Measurements from ENCODE around the gene SSBP4. TPM values are rescaled to one million over a fixed set of nuclear protein-coding genes. Genes with fewer than 3 reads are reported as not detected.
A peak's percentile ranks its signal among the peaks of the same experiment; 100 is the strongest.

Gene SSBP4
- total and polyA plus RNA-seq, 9 of the 15 experiments (the other 6 are each of a cell fraction or from before 2014, with no cell fraction given) = 1.1 to 189 (median 39.0) TPM

DNA sequence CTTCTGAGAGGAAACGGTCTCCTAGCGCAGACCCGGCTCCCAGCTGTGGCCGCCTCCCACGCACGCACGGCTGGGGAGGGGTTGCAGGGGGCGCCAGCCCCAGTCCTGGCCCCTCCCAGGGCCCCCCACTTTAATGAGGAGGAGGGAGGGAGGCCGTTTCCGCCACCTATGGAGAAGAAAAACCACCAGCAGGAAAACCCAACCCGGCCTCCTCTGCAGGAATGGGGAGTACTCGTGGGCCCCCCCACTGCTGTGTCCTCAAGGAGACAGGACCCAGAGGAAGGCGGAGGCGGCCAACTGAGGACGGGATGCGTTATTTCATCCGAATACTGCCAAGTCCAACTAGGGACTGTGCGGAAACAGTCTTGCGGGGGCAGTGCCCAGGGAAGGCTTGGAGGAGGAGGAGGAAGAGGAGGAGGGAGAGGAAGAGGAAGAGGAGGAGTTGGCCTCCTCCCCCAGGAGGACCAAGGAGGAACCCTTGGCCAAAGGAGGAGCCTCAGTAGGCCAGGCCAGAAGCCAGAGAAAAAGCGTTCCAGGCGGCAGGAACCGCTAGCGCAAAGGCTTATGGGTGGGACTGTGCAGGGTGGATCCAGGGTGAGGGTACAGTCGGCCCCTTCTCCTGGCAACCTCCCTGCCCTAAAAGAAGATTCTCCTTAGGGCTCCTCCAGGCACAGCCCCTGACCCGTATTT lies 3.9 kb upstream of the SSBP4 start (continued):
- no peak for TF ChIP-seq CEBPB (tag; IDR thresholded peaks at IDR 0.05)
- TF ChIP-seq ZNF696 (CRISPR knock-in tag; conservative IDR thresholded peaks at IDR 0.05) = no peak
- peak; percentile 66 for TF ChIP-seq NFIC (IDR thresholded peaks at IDR 0.05)
- 0 out of 2 replicates have a peak, but pooled peaks have one; percentile 39 for TF ChIP-seq SMAD3 (CRISPR knock-in tag; conservative IDR thresholded peaks at IDR 0.05)
- no peak for TF ChIP-seq MIER1 (IDR thresholded peaks at IDR 0.05; ENCODE audit: low read depth)
- no peak for TF ChIP-seq MAFK (IDR thresholded peaks at IDR 0.05; ENCODE audit: low read length)
- 0 out of 2 replicates have a peak, but pooled peaks have one; percentile 47 for TF ChIP-seq ZNF134 (CRISPR knock-in tag; conservative IDR thresholded peaks at IDR 0.05)
- peak; percentile 84; the same call in 1 of the 2 replicates for TF ChIP-seq E2F3 (CRISPR knock-in tag; IDR thresholded peaks at IDR 0.05)
- no peak for TF ChIP-seq CBFA2T2 (conservative IDR thresholded peaks at IDR 0.05)
- TF ChIP-seq FOXA1 (IDR thresholded peaks at IDR 0.05; ENCODE audit: borderline replicate concordance) = no peak
- TF ChIP-seq, protein P1, sequence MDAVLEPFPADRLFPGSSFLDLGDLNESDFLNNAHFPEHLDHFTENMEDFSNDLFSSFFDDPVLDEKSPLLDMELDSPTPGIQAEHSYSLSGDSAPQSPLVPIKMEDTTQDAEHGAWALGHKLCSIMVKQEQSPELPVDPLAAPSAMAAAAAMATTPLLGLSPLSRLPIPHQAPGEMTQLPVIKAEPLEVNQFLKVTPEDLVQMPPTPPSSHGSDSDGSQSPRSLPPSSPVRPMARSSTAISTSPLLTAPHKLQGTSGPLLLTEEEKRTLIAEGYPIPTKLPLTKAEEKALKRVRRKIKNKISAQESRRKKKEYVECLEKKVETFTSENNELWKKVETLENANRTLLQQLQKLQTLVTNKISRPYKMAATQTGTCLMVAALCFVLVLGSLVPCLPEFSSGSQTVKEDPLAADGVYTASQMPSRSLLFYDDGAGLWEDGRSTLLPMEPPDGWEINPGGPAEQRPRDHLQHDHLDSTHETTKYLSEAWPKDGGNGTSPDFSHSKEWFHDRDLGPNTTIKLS (IDR thresholded peaks at IDR 0.05; ENCODE audit: borderline replicate concordance, low read depth) = no peak
- TF ChIP-seq CSDE1 (IDR thresholded peaks at IDR 0.05) = no peak
- no peak for TF ChIP-seq SNIP1 (IDR thresholded peaks at IDR 0.05; ENCODE audit: low read depth)
- TF ChIP-seq TCFL5 (CRISPR knock-in tag; conservative IDR thresholded peaks at IDR 0.05) = no peak
- TF ChIP-seq, protein P2, sequence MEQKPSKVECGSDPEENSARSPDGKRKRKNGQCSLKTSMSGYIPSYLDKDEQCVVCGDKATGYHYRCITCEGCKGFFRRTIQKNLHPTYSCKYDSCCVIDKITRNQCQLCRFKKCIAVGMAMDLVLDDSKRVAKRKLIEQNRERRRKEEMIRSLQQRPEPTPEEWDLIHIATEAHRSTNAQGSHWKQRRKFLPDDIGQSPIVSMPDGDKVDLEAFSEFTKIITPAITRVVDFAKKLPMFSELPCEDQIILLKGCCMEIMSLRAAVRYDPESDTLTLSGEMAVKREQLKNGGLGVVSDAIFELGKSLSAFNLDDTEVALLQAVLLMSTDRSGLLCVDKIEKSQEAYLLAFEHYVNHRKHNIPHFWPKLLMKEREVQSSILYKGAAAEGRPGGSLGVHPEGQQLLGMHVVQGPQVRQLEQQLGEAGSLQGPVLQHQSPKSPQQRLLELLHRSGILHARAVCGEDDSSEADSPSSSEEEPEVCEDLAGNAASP (IDR thresholded peaks at IDR 0.05) = no peak
- TF ChIP-seq SPI1 (IDR thresholded peaks at IDR 0.05; ENCODE audit: borderline replicate concordance, low read depth, low read length) = peak; percentile 89
- TF ChIP-seq, protein P3, sequence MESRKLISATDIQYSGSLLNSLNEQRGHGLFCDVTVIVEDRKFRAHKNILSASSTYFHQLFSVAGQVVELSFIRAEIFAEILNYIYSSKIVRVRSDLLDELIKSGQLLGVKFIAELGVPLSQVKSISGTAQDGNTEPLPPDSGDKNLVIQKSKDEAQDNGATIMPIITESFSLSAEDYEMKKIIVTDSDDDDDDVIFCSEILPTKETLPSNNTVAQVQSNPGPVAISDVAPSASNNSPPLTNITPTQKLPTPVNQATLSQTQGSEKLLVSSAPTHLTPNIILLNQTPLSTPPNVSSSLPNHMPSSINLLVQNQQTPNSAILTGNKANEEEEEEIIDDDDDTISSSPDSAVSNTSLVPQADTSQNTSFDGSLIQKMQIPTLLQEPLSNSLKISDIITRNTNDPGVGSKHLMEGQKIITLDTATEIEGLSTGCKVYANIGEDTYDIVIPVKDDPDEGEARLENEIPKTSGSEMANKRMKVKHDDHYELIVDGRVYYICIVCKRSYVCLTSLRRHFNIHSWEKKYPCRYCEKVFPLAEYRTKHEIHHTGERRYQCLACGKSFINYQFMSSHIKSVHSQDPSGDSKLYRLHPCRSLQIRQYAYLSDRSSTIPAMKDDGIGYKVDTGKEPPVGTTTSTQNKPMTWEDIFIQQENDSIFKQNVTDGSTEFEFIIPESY (CRISPR knock-in tag; IDR thresholded peaks at IDR 0.05) = no peak
- no peak for TF ChIP-seq HMG20A (CRISPR knock-in tag; conservative IDR thresholded peaks at IDR 0.05)
- no peak for TF ChIP-seq BRF1 (IDR thresholded peaks at IDR 0.05; ENCODE audit: borderline replicate concordance, extremely low read depth, insufficient read length)
- TF ChIP-seq ZNF695 (CRISPR knock-in tag; IDR thresholded peaks at IDR 0.05) = no peak
- TF ChIP-seq, protein P4, sequence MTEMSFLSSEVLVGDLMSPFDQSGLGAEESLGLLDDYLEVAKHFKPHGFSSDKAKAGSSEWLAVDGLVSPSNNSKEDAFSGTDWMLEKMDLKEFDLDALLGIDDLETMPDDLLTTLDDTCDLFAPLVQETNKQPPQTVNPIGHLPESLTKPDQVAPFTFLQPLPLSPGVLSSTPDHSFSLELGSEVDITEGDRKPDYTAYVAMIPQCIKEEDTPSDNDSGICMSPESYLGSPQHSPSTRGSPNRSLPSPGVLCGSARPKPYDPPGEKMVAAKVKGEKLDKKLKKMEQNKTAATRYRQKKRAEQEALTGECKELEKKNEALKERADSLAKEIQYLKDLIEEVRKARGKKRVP (CRISPR knock-in tag; IDR thresholded peaks at IDR 0.05) = peak; percentile 70; the same call in 1 of the 2 replicates
- TF ChIP-seq POLR2AphosphoS5 (IDR thresholded peaks at IDR 0.05; ENCODE audit: control insufficient read depth, insufficient read depth, low read depth, low read length) = no peak
- no peak for TF ChIP-seq ZNF41 (CRISPR knock-in tag; conservative IDR thresholded peaks at IDR 0.05)
- TF ChIP-seq ZNF212 (CRISPR knock-in tag; IDR thresholded peaks at IDR 0.05) = no peak
- TF ChIP-seq KDM1A (IDR thresholded peaks at IDR 0.05) = peak; percentile 9 to 65; a peak in 1 of 4 replicates
- no peak for TF ChIP-seq GATA2 (CRISPR knock-in tag; IDR thresholded peaks at IDR 0.05)

All from K562 (cell line).